DND-41 (cell line): ENCODE results near the gene SELENOT.

Source experiments
- ATAC-seq: fragments of 200-7000 bp; cut with Tn5 transposase; 3 replicates; pipeline ENCODE4 v1.9.1; 2021; ENCODE audit warnings: low read depth; ENCODE audit not compliant: insufficient read depth
- DNase-seq: peaks from one replicate; pipeline ENCODE4 v3.0.0-alpha.2; 2020
- H2AFZ ChIP-seq: 2 replicates; pipeline ENCODE4 v1.6.0; 2012; ENCODE audit warnings: low read depth, low read length
- H3K27ac ChIP-seq: 2 replicates; pipeline ENCODE4 v1.5.1; 2012; ENCODE audit warnings: low read length, inconsistent platforms
- H3K27me3 ChIP-seq: fragments of 200-600 bp; sonication (generic); 2 replicates; pipeline ENCODE4 v1.6.0; 2012; ENCODE audit warnings: low read length, mild to moderate bottlenecking, inconsistent platforms; ENCODE audit not compliant: insufficient read depth, poor library complexity
- H3K36me3 ChIP-seq: 2 replicates; pipeline ENCODE4 v1.5.1; 2012; ENCODE audit warnings: low read length, inconsistent platforms; ENCODE audit not compliant: insufficient read depth
- H3K4me1 ChIP-seq: 2 replicates; pipeline ENCODE4 v1.5.1; 2012; ENCODE audit warnings: mild to moderate bottlenecking, low read length; ENCODE audit not compliant: insufficient read depth
- H3K4me2 ChIP-seq: 2 replicates; pipeline ENCODE4 v1.6.0; 2012; ENCODE audit warnings: mild to moderate bottlenecking, moderate library complexity, low read length, inconsistent platforms; ENCODE audit not compliant: insufficient read depth
- H3K4me3 ChIP-seq, 2 experiments: fragments of 200-600 bp in 1 of 2; shearing (Covaris generic) in 1 of 2; 2 replicates each; pipeline ENCODE4 v1.5.1; 2012 to 2016; ENCODE audit warnings: inconsistent platforms in 2 of 2, low read length in 2 of 2, mild to moderate bottlenecking in 2 of 2, low read depth in 1 of 2, moderate library complexity in 1 of 2
- H3K79me2 ChIP-seq: 2 replicates; pipeline ENCODE4 v1.6.0; 2012; ENCODE audit warnings: low read length, inconsistent platforms; ENCODE audit not compliant: insufficient read depth
- H3K9ac ChIP-seq: 2 replicates; pipeline ENCODE4 v1.6.0; 2012; ENCODE audit warnings: low read depth, mild to moderate bottlenecking, inconsistent platforms, low read length, moderate library complexity
- H3K9me3 ChIP-seq: 2 replicates; pipeline ENCODE4 v1.5.1; 2012; ENCODE audit warnings: low read length, moderate library complexity, mild to moderate bottlenecking, inconsistent platforms; ENCODE audit not compliant: insufficient read depth, severe bottlenecking
- H4K20me1 ChIP-seq: 2 replicates; pipeline ENCODE4 v1.6.0; 2012; ENCODE audit warnings: low read length; ENCODE audit not compliant: insufficient read depth
- EZH2 ChIP-seq: IDR thresholded peaks from 3 replicates; pipeline ENCODE4 v1.6.1; 2012; ENCODE audit warnings: borderline replicate concordance, low read depth, mild to moderate bottlenecking, moderate library complexity, low read length, inconsistent platforms; ENCODE audit not compliant: severe bottlenecking
- TF ChIP-seq, protein P1 (sequence below): IDR thresholded peaks from 2 replicates; pipeline ENCODE4 v1.5.1; 2012; ENCODE audit warnings: borderline replicate concordance, low read length, moderate library complexity, mild to moderate bottlenecking; ENCODE audit not compliant: poor library complexity, severe bottlenecking; ENCODE audit errors: extremely low read depth

Gene SELENOT

DNA sequence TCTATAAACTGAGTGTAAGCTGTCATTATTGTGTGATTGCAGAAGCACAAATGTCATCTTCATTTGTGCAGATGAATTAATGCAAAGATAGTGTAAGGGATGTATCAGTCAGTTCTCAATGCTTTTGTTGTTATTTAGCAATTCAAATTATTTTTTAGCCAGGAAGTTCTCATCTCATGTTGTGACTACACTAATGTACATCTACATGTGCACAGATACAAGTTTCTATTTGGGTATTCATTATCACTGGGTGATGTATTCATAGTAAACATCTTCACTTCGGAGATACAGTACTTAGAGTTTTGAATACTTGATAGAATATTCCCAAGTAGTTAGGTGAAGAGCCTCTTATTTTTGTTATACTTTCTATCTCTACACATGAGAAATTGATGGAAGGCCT, 45.4 kb upstream of the SELENOT start:
- no peak for DNase-seq
- Histone ChIP-seq H3K4me3 (no peak overlapping the region), H3K4me1 (0 out of 2 replicates have a peak, but pooled peaks cover 5% of the 10 kb centered on the region), H3K9ac (no peak overlapping the region), H3K4me2 (no peak overlapping the region), H3K27me3 (no peaks in the 10 kb centered on the region), H3K36me3 (peaks cover 61% of the 10 kb centered on the region), H3K9me3 (no peaks in the 10 kb centered on the region), H3K27ac (no peak overlapping the region), H4K20me1 (peaks cover 5% of the 10 kb centered on the region; the same call in 1 of the 2 replicates), H3K79me2 (peaks cover 83% of the 10 kb centered on the region), H2AFZ (no peak overlapping the region)
- no peak for TF ChIP-seq EZH2
- TF ChIP-seq, protein P1, sequence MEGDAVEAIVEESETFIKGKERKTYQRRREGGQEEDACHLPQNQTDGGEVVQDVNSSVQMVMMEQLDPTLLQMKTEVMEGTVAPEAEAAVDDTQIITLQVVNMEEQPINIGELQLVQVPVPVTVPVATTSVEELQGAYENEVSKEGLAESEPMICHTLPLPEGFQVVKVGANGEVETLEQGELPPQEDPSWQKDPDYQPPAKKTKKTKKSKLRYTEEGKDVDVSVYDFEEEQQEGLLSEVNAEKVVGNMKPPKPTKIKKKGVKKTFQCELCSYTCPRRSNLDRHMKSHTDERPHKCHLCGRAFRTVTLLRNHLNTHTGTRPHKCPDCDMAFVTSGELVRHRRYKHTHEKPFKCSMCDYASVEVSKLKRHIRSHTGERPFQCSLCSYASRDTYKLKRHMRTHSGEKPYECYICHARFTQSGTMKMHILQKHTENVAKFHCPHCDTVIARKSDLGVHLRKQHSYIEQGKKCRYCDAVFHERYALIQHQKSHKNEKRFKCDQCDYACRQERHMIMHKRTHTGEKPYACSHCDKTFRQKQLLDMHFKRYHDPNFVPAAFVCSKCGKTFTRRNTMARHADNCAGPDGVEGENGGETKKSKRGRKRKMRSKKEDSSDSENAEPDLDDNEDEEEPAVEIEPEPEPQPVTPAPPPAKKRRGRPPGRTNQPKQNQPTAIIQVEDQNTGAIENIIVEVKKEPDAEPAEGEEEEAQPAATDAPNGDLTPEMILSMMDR: no peak
- ATAC-seq: no peak

DNA sequence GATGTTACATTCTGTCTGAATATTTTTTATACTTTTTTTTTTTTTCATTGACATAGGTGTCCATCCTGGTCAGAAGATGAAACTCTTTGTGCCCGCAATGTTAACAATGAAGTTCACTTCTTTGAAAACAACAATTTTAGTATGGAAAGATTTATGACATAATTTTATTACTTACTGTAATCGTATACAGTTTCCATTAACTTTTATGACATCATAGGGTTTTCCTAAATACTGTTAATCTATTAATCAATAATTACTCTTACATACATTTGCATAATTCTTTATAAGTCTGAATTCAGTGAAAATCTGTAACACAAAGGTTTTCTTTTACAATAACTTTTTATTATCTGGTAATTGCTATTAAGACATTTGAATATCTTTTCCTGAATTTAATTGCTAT, 38.9 kb upstream of the SELENOT start:
- H3K4me1 ChIP-seq: no peaks in the 10 kb centered on the region
- H3K27me3 ChIP-seq: no peaks in the 10 kb centered on the region
- TF ChIP-seq, protein P1: no peak
- TF ChIP-seq EZH2: no peak
- H3K9ac ChIP-seq: no peak overlapping the region
- peaks cover 72% of the 10 kb centered on the region for H3K36me3 ChIP-seq
- peaks cover 25% of the 10 kb centered on the region for H3K79me2 ChIP-seq
- H3K4me2 ChIP-seq: no peak overlapping the region
- H3K9me3 ChIP-seq: no peaks in the 10 kb centered on the region
- ATAC-seq (no peak), DNase-seq (no peak)
- no peak overlapping the region for H3K4me3 ChIP-seq
- H3K27ac ChIP-seq: no peak overlapping the region
- no peak overlapping the region for H2AFZ ChIP-seq
- peaks cover 6% of the 10 kb centered on the region; the same call in 1 of the 2 replicates for H4K20me1 ChIP-seq

- H3K9ac ChIP-seq: no peak overlapping the region
- DNase-seq (no peak), ATAC-seq (no peak)
- peaks cover 92% of the 10 kb centered on the region for H3K36me3 ChIP-seq
- no peak overlapping the region for H3K27ac ChIP-seq
- H3K4me2 ChIP-seq: no peak overlapping the region
- H3K9me3 ChIP-seq: no peaks in the 10 kb centered on the region
- H2AFZ ChIP-seq: no peak overlapping the region
- no peaks in the 10 kb centered on the region for H3K4me1 ChIP-seq
- no peak for TF ChIP-seq EZH2
- TF ChIP-seq, protein P1: no peak
- H3K4me3 ChIP-seq: no peak overlapping the region
- H3K79me2 ChIP-seq: peaks cover 9% of the 10 kb centered on the region; the same call in 1 of the 2 replicates
- H3K27me3 ChIP-seq: no peaks in the 10 kb centered on the region
- H4K20me1 ChIP-seq: 0 out of 2 replicates have a peak, but pooled peaks cover 6% of the 10 kb centered on the region
These were observed 35.8 kb upstream of the SELENOT start for GRCh38 chr3:150567328-150567727.

DNA sequence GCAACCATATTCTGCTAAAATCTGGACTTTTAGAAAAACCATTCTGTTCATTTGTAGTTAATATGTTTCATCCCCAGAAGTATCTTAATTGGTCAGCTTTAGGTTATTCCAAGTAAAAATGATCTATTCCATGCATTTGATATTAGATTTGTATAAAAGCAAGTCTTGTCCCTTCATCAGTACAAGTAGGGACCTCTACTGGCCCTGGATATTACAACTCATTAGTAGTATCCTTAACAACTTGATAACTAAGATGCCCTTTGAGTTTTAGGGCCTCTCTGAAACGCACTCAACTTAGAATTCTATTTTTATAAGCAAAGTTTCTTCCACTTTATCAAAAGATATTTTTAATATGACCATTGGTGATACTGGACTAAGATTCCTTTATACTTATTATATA, 25.3 kb upstream of the SELENOT start:
- Histone ChIP-seq H3K4me1 (no peaks in the 10 kb centered on the region), H3K9ac (no peak overlapping the region), H3K27me3 (no peaks in the 10 kb centered on the region), H3K4me2 (no peak overlapping the region), H4K20me1 (0 out of 2 replicates have a peak, but pooled peaks cover 3% of the 10 kb centered on the region), H3K9me3 (no peaks in the 10 kb centered on the region), H2AFZ (no peak overlapping the region), H3K79me2 (peaks cover 33% of the 10 kb centered on the region), H3K4me3 (no peak overlapping the region), H3K36me3 (peaks cover 82% of the 10 kb centered on the region), H3K27ac (no peak overlapping the region)
- ATAC-seq: no peak
- TF ChIP-seq EZH2: no peak
- TF ChIP-seq, protein P1: no peak
- DNase-seq: no peak
